A549 (cell line): ENCODE data around the gene PTPRD.

Experiments
- ESRRA ChIP-seq: fragments of 150-350 bp; IDR thresholded peaks from 2 replicates; pipeline ENCODE4 v1.6.1; 2014; ENCODE audit warnings: mild to moderate bottlenecking, low read length, borderline replicate concordance
- FOSL2 ChIP-seq, 2 experiments: fragments of 450-650 bp in 1 of 2; fragments of >200 bp in 1 of 2; sonication (Bioruptor Twin) in 1 of 2; formaldehyde crosslinking; IDR thresholded peaks; 2 replicates each; pipeline versions ENCODE4 v1.5.0 to v1.6.1; 2016 to 2020; ENCODE audit warnings: mild to moderate bottlenecking in 1 of 2, moderate library complexity in 1 of 2
- POLR2A ChIP-seq: IDR thresholded peaks from 2 replicates; pipeline ENCODE4 v1.6.1; 2012; ENCODE audit warnings: mild to moderate bottlenecking, low read length
- POLR2AphosphoS2 ChIP-seq: conservative IDR thresholded peaks from 2 replicates; pipeline ENCODE4 v1.6.1; 2012; ENCODE audit warnings: low read length, improper control_type of control experiment, inconsistent platforms
- TF ChIP-seq, protein P1 (sequence below): fragments of >200 bp; sonication (Bioruptor Twin); formaldehyde crosslinking; IDR thresholded peaks from 3 replicates; pipeline ENCODE4 v1.5.1; 2016
- TF ChIP-seq, protein P2 (sequence below): fragments of 200-600 bp; sonication (generic); IDR thresholded peaks from 2 replicates; pipeline ENCODE4 v1.6.1; 2016; ENCODE audit warnings: antibody characterized with exemption, mild to moderate bottlenecking, moderate library complexity

DNA sequence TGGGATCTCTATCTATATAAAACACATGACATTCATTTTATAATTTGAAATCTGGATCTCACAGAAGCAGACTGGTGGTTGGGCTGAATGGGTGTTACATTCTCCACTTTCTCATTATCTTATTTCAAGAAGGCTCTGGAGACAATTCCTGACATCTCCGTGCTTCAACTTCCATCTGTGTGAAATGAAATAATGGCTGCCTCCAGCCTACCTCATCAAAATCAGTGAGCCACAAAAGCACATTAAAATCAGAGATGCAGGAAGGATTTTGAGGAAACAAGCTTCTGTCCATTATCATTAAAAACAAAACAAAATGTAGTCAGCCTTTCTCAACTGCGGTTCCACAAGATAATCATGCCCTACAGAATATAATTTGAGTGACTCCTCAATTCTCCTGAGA is 1854.9 kb downstream of the PTPRD start:
- TF ChIP-seq POLR2A: no peak
- no peak for TF ChIP-seq FOSL2 (IDR thresholded peaks at IDR 0.05)
- TF ChIP-seq FOSL2 (CRISPR knock-in tag; IDR thresholded peaks at IDR 0.05): no peak
- TF ChIP-seq, protein P1, sequence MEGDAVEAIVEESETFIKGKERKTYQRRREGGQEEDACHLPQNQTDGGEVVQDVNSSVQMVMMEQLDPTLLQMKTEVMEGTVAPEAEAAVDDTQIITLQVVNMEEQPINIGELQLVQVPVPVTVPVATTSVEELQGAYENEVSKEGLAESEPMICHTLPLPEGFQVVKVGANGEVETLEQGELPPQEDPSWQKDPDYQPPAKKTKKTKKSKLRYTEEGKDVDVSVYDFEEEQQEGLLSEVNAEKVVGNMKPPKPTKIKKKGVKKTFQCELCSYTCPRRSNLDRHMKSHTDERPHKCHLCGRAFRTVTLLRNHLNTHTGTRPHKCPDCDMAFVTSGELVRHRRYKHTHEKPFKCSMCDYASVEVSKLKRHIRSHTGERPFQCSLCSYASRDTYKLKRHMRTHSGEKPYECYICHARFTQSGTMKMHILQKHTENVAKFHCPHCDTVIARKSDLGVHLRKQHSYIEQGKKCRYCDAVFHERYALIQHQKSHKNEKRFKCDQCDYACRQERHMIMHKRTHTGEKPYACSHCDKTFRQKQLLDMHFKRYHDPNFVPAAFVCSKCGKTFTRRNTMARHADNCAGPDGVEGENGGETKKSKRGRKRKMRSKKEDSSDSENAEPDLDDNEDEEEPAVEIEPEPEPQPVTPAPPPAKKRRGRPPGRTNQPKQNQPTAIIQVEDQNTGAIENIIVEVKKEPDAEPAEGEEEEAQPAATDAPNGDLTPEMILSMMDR: no peak
- TF ChIP-seq, protein P2, sequence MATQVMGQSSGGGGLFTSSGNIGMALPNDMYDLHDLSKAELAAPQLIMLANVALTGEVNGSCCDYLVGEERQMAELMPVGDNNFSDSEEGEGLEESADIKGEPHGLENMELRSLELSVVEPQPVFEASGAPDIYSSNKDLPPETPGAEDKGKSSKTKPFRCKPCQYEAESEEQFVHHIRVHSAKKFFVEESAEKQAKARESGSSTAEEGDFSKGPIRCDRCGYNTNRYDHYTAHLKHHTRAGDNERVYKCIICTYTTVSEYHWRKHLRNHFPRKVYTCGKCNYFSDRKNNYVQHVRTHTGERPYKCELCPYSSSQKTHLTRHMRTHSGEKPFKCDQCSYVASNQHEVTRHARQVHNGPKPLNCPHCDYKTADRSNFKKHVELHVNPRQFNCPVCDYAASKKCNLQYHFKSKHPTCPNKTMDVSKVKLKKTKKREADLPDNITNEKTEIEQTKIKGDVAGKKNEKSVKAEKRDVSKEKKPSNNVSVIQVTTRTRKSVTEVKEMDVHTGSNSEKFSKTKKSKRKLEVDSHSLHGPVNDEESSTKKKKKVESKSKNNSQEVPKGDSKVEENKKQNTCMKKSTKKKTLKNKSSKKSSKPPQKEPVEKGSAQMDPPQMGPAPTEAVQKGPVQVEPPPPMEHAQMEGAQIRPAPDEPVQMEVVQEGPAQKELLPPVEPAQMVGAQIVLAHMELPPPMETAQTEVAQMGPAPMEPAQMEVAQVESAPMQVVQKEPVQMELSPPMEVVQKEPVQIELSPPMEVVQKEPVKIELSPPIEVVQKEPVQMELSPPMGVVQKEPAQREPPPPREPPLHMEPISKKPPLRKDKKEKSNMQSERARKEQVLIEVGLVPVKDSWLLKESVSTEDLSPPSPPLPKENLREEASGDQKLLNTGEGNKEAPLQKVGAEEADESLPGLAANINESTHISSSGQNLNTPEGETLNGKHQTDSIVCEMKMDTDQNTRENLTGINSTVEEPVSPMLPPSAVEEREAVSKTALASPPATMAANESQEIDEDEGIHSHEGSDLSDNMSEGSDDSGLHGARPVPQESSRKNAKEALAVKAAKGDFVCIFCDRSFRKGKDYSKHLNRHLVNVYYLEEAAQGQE: no peak
- no peak for TF ChIP-seq ESRRA
- TF ChIP-seq POLR2AphosphoS2: no peak
